ENCODE results near the gene UBAP2L. TPM values are rescaled to one million over a fixed set of nuclear protein-coding genes. Genes with fewer than 3 reads are reported as not detected.
A peak's percentile ranks its signal among the peaks of the same experiment; 100 is the strongest.

UBAP2L gene
- total and polyA plus RNA-seq, 9 of the 15 experiments (the other 6 are each of a cell fraction or from before 2014, with no cell fraction given): 75.0 to 245 (median 119) TPM

DNA sequence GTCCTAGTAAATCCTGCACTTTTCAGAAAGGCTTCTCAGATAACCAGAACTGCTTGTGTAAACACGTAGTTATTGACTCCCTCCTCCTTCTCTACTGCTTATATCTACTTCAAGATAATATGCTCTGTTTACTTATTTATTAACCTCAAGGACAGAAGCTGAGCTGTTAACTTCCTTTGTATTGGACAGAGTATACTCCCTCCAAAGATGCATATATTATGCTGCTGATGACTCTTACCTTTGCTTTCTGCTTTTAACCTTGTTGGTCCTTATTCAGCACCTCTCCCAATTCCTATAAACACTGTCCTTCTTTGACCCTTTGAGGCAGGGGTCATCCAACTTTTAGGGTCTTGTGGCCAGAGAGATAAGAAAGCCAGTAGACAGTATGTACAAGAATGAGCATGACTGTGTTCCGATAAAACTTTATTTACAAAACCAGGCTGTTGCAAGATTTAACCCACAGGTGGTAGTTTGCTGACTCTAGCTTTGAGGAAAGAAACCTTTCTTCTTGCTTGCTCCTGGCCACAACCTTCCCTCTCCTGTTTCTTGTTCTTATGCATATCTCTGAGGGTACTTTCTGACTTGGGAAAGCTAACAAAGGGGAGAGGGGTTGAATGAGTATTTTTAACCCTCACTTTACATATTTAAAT, 33.8 kb upstream of the UBAP2L start (continued):
- TF ChIP-seq, protein P1, sequence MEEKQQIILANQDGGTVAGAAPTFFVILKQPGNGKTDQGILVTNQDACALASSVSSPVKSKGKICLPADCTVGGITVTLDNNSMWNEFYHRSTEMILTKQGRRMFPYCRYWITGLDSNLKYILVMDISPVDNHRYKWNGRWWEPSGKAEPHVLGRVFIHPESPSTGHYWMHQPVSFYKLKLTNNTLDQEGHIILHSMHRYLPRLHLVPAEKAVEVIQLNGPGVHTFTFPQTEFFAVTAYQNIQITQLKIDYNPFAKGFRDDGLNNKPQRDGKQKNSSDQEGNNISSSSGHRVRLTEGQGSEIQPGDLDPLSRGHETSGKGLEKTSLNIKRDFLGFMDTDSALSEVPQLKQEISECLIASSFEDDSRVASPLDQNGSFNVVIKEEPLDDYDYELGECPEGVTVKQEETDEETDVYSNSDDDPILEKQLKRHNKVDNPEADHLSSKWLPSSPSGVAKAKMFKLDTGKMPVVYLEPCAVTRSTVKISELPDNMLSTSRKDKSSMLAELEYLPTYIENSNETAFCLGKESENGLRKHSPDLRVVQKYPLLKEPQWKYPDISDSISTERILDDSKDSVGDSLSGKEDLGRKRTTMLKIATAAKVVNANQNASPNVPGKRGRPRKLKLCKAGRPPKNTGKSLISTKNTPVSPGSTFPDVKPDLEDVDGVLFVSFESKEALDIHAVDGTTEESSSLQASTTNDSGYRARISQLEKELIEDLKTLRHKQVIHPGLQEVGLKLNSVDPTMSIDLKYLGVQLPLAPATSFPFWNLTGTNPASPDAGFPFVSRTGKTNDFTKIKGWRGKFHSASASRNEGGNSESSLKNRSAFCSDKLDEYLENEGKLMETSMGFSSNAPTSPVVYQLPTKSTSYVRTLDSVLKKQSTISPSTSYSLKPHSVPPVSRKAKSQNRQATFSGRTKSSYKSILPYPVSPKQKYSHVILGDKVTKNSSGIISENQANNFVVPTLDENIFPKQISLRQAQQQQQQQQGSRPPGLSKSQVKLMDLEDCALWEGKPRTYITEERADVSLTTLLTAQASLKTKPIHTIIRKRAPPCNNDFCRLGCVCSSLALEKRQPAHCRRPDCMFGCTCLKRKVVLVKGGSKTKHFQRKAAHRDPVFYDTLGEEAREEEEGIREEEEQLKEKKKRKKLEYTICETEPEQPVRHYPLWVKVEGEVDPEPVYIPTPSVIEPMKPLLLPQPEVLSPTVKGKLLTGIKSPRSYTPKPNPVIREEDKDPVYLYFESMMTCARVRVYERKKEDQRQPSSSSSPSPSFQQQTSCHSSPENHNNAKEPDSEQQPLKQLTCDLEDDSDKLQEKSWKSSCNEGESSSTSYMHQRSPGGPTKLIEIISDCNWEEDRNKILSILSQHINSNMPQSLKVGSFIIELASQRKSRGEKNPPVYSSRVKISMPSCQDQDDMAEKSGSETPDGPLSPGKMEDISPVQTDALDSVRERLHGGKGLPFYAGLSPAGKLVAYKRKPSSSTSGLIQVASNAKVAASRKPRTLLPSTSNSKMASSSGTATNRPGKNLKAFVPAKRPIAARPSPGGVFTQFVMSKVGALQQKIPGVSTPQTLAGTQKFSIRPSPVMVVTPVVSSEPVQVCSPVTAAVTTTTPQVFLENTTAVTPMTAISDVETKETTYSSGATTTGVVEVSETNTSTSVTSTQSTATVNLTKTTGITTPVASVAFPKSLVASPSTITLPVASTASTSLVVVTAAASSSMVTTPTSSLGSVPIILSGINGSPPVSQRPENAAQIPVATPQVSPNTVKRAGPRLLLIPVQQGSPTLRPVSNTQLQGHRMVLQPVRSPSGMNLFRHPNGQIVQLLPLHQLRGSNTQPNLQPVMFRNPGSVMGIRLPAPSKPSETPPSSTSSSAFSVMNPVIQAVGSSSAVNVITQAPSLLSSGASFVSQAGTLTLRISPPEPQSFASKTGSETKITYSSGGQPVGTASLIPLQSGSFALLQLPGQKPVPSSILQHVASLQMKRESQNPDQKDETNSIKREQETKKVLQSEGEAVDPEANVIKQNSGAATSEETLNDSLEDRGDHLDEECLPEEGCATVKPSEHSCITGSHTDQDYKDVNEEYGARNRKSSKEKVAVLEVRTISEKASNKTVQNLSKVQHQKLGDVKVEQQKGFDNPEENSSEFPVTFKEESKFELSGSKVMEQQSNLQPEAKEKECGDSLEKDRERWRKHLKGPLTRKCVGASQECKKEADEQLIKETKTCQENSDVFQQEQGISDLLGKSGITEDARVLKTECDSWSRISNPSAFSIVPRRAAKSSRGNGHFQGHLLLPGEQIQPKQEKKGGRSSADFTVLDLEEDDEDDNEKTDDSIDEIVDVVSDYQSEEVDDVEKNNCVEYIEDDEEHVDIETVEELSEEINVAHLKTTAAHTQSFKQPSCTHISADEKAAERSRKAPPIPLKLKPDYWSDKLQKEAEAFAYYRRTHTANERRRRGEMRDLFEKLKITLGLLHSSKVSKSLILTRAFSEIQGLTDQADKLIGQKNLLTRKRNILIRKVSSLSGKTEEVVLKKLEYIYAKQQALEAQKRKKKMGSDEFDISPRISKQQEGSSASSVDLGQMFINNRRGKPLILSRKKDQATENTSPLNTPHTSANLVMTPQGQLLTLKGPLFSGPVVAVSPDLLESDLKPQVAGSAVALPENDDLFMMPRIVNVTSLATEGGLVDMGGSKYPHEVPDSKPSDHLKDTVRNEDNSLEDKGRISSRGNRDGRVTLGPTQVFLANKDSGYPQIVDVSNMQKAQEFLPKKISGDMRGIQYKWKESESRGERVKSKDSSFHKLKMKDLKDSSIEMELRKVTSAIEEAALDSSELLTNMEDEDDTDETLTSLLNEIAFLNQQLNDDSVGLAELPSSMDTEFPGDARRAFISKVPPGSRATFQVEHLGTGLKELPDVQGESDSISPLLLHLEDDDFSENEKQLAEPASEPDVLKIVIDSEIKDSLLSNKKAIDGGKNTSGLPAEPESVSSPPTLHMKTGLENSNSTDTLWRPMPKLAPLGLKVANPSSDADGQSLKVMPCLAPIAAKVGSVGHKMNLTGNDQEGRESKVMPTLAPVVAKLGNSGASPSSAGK (IDR thresholded peaks at IDR 0.05): no peak
- TF ChIP-seq ZNF274 (IDR thresholded peaks at IDR 0.05; ENCODE audit: borderline replicate concordance, low read depth, low read length): no peak
- peak; percentile 82; the same call in 1 of the 2 replicates for TF ChIP-seq MTA1 (IDR thresholded peaks at IDR 0.05; ENCODE audit: borderline replicate concordance)
- TF ChIP-seq, protein P2, sequence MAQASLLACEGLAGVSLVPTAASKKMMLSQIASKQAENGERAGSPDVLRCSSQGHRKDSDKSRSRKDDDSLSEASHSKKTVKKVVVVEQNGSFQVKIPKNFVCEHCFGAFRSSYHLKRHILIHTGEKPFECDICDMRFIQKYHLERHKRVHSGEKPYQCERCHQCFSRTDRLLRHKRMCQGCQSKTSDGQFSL (CRISPR knock-in tag; IDR thresholded peaks at IDR 0.05): no peak
- TF ChIP-seq, protein P2 (tag; IDR thresholded peaks at IDR 0.05): no peak
- no peak for TF ChIP-seq ZNF583 (CRISPR knock-in tag; IDR thresholded peaks at IDR 0.05)
- TF ChIP-seq PPARD (CRISPR knock-in tag; IDR thresholded peaks at IDR 0.05): no peak
- no peak for TF ChIP-seq ZNF253 (CRISPR knock-in tag; conservative IDR thresholded peaks at IDR 0.05)
- no peak for TF ChIP-seq ZNF324 (CRISPR knock-in tag; IDR thresholded peaks at IDR 0.05)
- no peak for TF ChIP-seq ZNF408 (CRISPR knock-in tag; IDR thresholded peaks at IDR 0.05; ENCODE audit: low read depth)
- TF ChIP-seq SRSF3 (IDR thresholded peaks at IDR 0.05; ENCODE audit: insufficient read depth, low read length): no peak
- TF ChIP-seq EP300 (IDR thresholded peaks at IDR 0.05; ENCODE audit: low read length): peak; percentile 82
- TF ChIP-seq KAT7 (CRISPR knock-in tag; IDR thresholded peaks at IDR 0.05; ENCODE audit: borderline replicate concordance): no peak
